ENCODE results near the gene PLEKHB1. TPM values are rescaled to one million over a fixed set of nuclear protein-coding genes. Genes with fewer than 3 reads are reported as not detected.

Gene PLEKHB1
- total and polyA plus RNA-seq, 11 donors, result 0.82 to 36.3 (median 10.8) TPM

DNA sequence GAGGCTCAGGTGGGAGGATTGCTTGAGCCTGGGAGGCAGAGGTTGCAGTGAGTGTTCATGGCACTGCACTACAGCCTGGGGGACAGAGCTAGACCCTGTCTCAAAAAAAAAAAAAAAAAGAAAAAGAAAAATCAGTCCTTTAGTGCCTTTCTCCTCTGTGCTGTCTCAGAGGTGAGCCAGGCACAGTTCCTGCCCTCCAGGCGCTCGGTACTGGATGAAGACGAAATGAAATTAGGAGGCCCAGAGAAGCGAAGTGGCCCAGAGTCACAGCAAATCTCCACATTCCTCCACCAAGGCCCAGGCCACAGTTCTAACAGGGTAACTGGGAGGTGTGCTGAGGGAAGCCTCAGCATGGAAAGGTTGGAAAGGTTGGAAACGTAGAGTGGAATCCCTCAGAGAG lies 4.9 kb downstream of the PLEKHB1 start:
- Histone ChIP-seq H3K9me3 (no peaks in the 10 kb centered on the region), H3K36me3 (no peaks in the 10 kb centered on the region), H3K4me1 (peaks cover 0 to 22% (median 7%) of the 10 kb centered on the region in 12 donors), H3K27ac (no peak overlapping the region), H3K27me3 (no peaks in the 10 kb centered on the region), H3K4me3 (no peak overlapping the region)
- 96 to 99% (median 97%) methylated on average over 5 of the region's 5 CpGs for WGBS, 4 donors
- ATAC-seq, result no peak
- TF ChIP-seq POLR2A (IDR thresholded peaks at IDR 0.05), result no peak
- intact Hi-C loops (cut with DNase I), result no loop called here
- DNase-seq, result no peak

DNA sequence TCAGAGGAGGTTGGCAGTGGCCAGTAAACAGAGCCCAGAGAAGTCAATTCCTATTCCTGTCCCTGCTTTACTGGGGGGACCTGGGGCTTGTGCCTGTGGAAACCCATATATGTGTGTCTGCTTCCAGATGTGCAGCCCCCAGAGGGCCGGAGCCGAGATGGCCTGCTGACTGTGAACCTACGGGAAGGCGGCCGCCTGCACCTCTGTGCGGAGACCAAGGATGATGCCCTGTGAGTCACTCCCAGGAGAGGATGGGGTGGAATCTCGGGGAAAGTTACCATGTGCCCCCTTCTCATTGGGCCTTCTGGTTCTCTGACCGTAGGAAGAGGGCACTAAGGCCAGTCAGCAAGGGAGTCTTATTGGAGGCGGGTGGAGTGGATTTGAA lies 5.3 kb downstream of the PLEKHB1 start:
- no peak for TF ChIP-seq POLR2A (IDR thresholded peaks at IDR 0.05)
- TF ChIP-seq, protein P1, sequence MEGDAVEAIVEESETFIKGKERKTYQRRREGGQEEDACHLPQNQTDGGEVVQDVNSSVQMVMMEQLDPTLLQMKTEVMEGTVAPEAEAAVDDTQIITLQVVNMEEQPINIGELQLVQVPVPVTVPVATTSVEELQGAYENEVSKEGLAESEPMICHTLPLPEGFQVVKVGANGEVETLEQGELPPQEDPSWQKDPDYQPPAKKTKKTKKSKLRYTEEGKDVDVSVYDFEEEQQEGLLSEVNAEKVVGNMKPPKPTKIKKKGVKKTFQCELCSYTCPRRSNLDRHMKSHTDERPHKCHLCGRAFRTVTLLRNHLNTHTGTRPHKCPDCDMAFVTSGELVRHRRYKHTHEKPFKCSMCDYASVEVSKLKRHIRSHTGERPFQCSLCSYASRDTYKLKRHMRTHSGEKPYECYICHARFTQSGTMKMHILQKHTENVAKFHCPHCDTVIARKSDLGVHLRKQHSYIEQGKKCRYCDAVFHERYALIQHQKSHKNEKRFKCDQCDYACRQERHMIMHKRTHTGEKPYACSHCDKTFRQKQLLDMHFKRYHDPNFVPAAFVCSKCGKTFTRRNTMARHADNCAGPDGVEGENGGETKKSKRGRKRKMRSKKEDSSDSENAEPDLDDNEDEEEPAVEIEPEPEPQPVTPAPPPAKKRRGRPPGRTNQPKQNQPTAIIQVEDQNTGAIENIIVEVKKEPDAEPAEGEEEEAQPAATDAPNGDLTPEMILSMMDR (IDR thresholded peaks at IDR 0.05), result no peak
- WGBS, 4 donors, result 94 to 97% (median 96%) methylated on average over 9 of the region's 9 CpGs
- no peak overlapping the region for H3K4me3 ChIP-seq
- no peak overlapping the region for H3K27ac ChIP-seq
- DNase-seq (no peak), ATAC-seq (no peak)
- no peaks in the 10 kb centered on the region for H3K9me3 ChIP-seq
- intact Hi-C loops (cut with DNase I), result no loop called here
- H3K36me3 ChIP-seq, result no peaks in the 10 kb centered on the region
- peaks cover 0 to 22% (median 7%) of the 10 kb centered on the region in 12 donors for H3K4me1 ChIP-seq
- no peaks in the 10 kb centered on the region for H3K27me3 ChIP-seq

DNA sequence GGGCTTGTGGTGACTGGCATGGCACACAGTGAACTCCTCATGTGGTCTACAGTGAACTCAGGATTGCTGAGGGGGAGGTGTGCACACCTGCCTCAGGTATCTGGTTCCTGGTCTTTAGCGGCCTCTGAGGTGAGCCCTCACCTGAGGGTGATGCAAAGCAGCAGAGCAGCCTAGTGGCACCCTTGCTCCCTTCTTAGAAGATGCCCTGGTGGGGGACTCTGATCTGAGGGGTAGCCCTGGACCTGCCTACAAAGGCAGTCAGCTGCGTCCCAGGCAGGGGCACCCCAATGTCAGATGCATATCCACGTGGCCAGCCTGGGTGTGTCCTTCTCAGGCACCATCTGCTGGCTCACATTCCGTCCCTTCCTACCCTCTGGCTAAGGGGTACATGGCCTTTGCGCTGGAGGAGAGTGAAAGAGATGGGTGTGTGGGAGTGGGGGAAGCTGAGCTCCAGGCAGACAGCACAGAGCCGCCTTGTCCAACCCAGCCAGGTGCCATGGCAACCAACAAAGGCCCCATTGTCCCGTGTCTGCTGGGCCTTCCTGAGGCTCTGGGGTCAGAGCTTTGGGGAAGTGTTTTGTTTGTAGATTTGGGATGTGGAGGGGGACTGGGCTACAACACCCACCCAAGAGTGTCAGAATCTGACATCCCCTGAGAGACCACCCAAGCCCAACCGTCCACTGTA lies 5.8 kb downstream of the PLEKHB1 start:
- TF ChIP-seq, protein P1 (IDR thresholded peaks at IDR 0.05), result no peak
- no peak for TF ChIP-seq POLR2A (IDR thresholded peaks at IDR 0.05)
- Histone ChIP-seq H3K4me1 (peaks cover 0 to 18% (median 5%) of the 10 kb centered on the region in 12 donors), H3K27me3 (no peaks in the 10 kb centered on the region), H3K27ac (no peak overlapping the region), H3K36me3 (no peaks in the 10 kb centered on the region), H3K4me3 (no peak overlapping the region), H3K9me3 (no peaks in the 10 kb centered on the region)
- DNase-seq (peak in 2 of 5 donors; percentile 37 to 49), ATAC-seq (peak in 2 of 4 donors; percentile 15 to 20)
- WGBS, 4 donors, result 51 to 64% (median 60%) methylated on average over 8 of the region's 8 CpGs
- intact Hi-C loops (cut with DNase I), result no loop called here

DNA sequence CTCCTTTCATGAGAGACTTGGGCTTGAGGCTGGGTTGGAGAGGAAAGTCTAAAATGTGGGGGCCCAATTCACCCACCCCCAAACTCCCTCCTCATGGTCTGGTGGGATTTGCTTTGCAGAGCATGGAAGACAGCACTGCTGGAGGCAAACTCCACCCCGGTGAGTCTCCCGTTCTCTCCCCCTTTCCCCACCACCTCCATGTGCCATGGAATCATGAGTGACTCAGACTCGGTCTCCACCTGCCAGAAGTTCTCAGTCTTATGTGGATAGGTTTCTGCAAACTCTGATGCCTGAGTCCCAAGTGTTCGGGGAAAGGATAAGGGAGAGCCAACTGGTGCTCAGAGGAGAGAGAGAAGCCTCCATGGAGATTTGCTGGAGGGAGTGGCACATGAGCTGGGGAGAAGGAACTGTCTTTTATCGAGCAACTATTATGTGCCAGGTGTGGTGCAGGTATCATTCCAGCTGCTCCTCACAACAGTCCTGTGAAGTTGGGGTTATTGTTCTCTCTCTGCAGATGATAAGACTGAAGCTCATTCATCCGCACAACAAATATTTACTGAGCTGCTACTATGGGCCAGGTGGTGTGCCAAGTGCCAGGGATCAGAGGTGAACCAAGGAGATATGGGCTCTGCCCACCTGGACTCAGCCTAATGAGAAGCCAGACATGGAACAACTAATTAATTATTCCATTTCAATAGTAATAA lies 6.6 kb downstream of the PLEKHB1 start:
- intact Hi-C loops (cut with DNase I), result no loop called here
- no peak overlapping the region for H3K27ac ChIP-seq
- no peaks in the 10 kb centered on the region for H3K36me3 ChIP-seq
- 93 to 96% (median 95%) methylated on average over 4 to 6 of the region's 6 CpGs for WGBS, 4 donors
- no peak for ATAC-seq
- TF ChIP-seq POLR2A (IDR thresholded peaks at IDR 0.05), result no peak
- TF ChIP-seq, protein P1 (IDR thresholded peaks at IDR 0.05), result no peak
- H3K27me3 ChIP-seq, result no peaks in the 10 kb centered on the region
- H3K4me3 ChIP-seq, result no peak overlapping the region
- H3K9me3 ChIP-seq, result no peaks in the 10 kb centered on the region
- no peak for DNase-seq
- H3K4me1 ChIP-seq, result peaks cover 0 to 13% (median 0%) of the 10 kb centered on the region in 12 donors

All from heart left ventricle (tissue), 16 donors.